PC-3 (cell line): ENCODE measurements around the gene ZNF423. TPM values are rescaled to one million over a fixed set of nuclear protein-coding genes. Genes with fewer than 3 reads are reported as not detected.

ENCODE experiments used
- ATAC-seq: fragments of 200-7000 bp; cut with Tn5 transposase; 2 replicates; pipeline ENCODE4 v1.9.1; 2020; ENCODE audit warnings: mild to moderate bottlenecking, moderate library complexity
- BruUV-seq: library from RNA; stranded (reverse); fragments of 400-500 nt; replicated peaks from 2 replicates; lab custom pipeline; 2021; lab: Mats Ljungman, UMichigan
- CTCF ChIA-PET: fragments of 300-600 bp; sonication (Branson Sonifier 250); formaldehyde crosslinking; loops from one replicate; lab custom pipeline; 2022; ENCODE audit warnings: antibody characterized with exemption; lab: Charles Lee
- POLR2A ChIA-PET: fragments of 300-600 bp; sonication (Branson Sonifier 250); formaldehyde crosslinking; loops from one replicate; lab custom pipeline; 2022; ENCODE audit warnings: antibody characterized with exemption; ENCODE audit not compliant: unreplicated experiment; lab: Charles Lee
- DNase-seq: peaks from one replicate; pipeline ENCODE4 v3.0.0-alpha.2; 2015
- H2AFZ ChIP-seq: fragments of 300-600 bp; sonication (generic); 2 replicates; pipeline ENCODE4 v1.6.0; 2016; ENCODE audit warnings: antibody characterized with exemption, low read length
- H3F3A ChIP-seq: fragments of 300-600 bp; sonication (generic); one replicate; pipeline ENCODE4 v1.6.0; 2017; ENCODE audit warnings: antibody characterized with exemption, low read length, control low read depth, mild to moderate bottlenecking; ENCODE audit not compliant: unreplicated experiment
- H3K27ac ChIP-seq: fragments of 300-600 bp; sonication (generic); 2 replicates; pipeline ENCODE4 v1.5.1; 2016; ENCODE audit warnings: mild to moderate bottlenecking, low read length
- H3K27me3 ChIP-seq: fragments of 300-600 bp; sonication (generic); 2 replicates; pipeline ENCODE4 v1.6.1; 2016; ENCODE audit warnings: low read length, mixed read lengths
- H3K36me3 ChIP-seq: fragments of 300-600 bp; sonication (generic); 2 replicates; pipeline ENCODE4 v1.6.1; 2016; ENCODE audit warnings: low read depth, mixed run types, low read length, mixed read lengths
- H3K4me1 ChIP-seq: fragments of 300-600 bp; sonication (generic); 2 replicates; pipeline ENCODE4 v1.5.1; 2016; ENCODE audit warnings: low read length; ENCODE audit not compliant: insufficient read depth
- H3K4me2 ChIP-seq: fragments of 300-600 bp; sonication (generic); 2 replicates; pipeline ENCODE4 v1.6.0; 2016; ENCODE audit warnings: low read length
- H3K4me3 ChIP-seq: fragments of 300-600 bp; sonication (generic); 2 replicates; pipeline ENCODE4 v1.5.1; 2016; ENCODE audit warnings: mild to moderate bottlenecking, low read length, mixed read lengths
- H3K79me2 ChIP-seq: fragments of 300-600 bp; sonication (generic); 2 replicates; pipeline ENCODE4 v1.6.1; 2017; ENCODE audit warnings: low read length, mixed read lengths
- H3K9ac ChIP-seq: fragments of 300-600 bp; sonication (generic); 2 replicates; pipeline ENCODE4 v1.6.0; 2016; ENCODE audit warnings: mild to moderate bottlenecking, low read length
- H3K9me2 ChIP-seq: fragments of 300-600 bp; sonication (generic); replicated peaks from 2 replicates; pipeline ENCODE4 v1.6.1; 2016; ENCODE audit warnings: mixed run types, low read length, mixed read lengths
- H3K9me3 ChIP-seq: fragments of 300-600 bp; sonication (generic); 2 replicates; pipeline ENCODE4 v1.6.1; 2016; ENCODE audit warnings: low read length, mixed read lengths
- H4K20me1 ChIP-seq: fragments of 300-600 bp; sonication (generic); 2 replicates; pipeline ENCODE4 v1.6.1; 2016; ENCODE audit warnings: low read length, mixed read lengths
- EZH2 ChIP-seq: fragments of 300-600 bp; sonication (generic); IDR thresholded peaks from one replicate; pipeline ENCODE4 v1.6.1; 2017; ENCODE audit warnings: antibody characterized with exemption, mild to moderate bottlenecking, low read length; ENCODE audit not compliant: unreplicated experiment
- EZH2phosphoT487 ChIP-seq: fragments of 300-600 bp; sonication (generic); IDR thresholded peaks from 2 replicates; pipeline ENCODE4 v1.6.1; 2018; ENCODE audit warnings: mild to moderate bottlenecking, antibody characterized with exemption, low read length, borderline replicate concordance
- intact Hi-C: fragments of 100-400 bp; cut with micrococcal nuclease; formaldehyde crosslinking; loops from 2 replicates; pipeline ENCODE4 v1.9.0; 2023
- total RNA-seq: library from RNA; depleted of rRNA; stranded (reverse); fragments of >200 nt; gene quantifications from 2 replicates; pipeline ENCODE4 v1.2.3, GENCODE V29; 2014
- TF ChIP-seq, protein P1 (sequence below): fragments of 300-600 bp; sonication (generic); conservative IDR thresholded peaks from 2 replicates; pipeline ENCODE4 v1.5.1; 2017; ENCODE audit warnings: antibody characterized with exemption, low read depth, mild to moderate bottlenecking, low read length

Gene ZNF423
- total RNA-seq, 1 experiment from 2014 or later, result not detected

DNA sequence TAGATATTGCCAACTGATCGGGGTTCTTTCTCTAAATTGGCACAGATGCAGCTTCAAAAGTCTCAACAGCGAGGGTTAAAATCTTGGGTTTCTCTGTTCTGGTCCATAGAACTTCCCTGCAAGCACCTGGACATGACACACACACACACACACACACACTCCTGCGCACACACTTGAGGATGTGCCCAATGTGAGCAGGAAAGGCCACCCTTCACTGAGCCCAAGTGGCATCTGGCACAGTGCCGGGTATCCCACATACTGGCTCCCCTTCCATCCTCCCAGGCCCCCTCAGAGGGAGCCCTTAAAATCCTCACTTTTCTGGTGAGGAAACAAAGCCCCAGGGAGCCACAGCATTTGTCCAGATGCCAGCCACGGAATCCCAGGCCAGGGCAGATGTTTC, 55.5 kb downstream of the ZNF423 start:
- POLR2A ChIA-PET, result no interaction called here
- Histone ChIP-seq H3F3A (no peaks in the 10 kb centered on the region), H4K20me1 (no peaks in the 10 kb centered on the region), H3K9ac (no peak overlapping the region), H2AFZ (no peak overlapping the region), H3K4me2 (no peak overlapping the region), H3K27me3 (0 out of 2 replicates have a peak, but pooled peaks cover 6% of the 10 kb centered on the region), H3K79me2 (no peaks in the 10 kb centered on the region), H3K9me3 (no peaks in the 10 kb centered on the region), H3K27ac (no peak overlapping the region), H3K9me2 (no peaks in the 10 kb centered on the region), H3K4me1 (no peaks in the 10 kb centered on the region), H3K36me3 (no peaks in the 10 kb centered on the region), H3K4me3 (no peak overlapping the region)
- TF ChIP-seq, protein P1, sequence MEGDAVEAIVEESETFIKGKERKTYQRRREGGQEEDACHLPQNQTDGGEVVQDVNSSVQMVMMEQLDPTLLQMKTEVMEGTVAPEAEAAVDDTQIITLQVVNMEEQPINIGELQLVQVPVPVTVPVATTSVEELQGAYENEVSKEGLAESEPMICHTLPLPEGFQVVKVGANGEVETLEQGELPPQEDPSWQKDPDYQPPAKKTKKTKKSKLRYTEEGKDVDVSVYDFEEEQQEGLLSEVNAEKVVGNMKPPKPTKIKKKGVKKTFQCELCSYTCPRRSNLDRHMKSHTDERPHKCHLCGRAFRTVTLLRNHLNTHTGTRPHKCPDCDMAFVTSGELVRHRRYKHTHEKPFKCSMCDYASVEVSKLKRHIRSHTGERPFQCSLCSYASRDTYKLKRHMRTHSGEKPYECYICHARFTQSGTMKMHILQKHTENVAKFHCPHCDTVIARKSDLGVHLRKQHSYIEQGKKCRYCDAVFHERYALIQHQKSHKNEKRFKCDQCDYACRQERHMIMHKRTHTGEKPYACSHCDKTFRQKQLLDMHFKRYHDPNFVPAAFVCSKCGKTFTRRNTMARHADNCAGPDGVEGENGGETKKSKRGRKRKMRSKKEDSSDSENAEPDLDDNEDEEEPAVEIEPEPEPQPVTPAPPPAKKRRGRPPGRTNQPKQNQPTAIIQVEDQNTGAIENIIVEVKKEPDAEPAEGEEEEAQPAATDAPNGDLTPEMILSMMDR, result no peak
- TF ChIP-seq EZH2 (no peak), EZH2phosphoT487 (no peak)
- no peak for ATAC-seq
- CTCF ChIA-PET, result no interaction called here
- intact Hi-C loops, result no loop called here
- no peak for DNase-seq
- no TSS peak for BruUV-seq

DNA sequence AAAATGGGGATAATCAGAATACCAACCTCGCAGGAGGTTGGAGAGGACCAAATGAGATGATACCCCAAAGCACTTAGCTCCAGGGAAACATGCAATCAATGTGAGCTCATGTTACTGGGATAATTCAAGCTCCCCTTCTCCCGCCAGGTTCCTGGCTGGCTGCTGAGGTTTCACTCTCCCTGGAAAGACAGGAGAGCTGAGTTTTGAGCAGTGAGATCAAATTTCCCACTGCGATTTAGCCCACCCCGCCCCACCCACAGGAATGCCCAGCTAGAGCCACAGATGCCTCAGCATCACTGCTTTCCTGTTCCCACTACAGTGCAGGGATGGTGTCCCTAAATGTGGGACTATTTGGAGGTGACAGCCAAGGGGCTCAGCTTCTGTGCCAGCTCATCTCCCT, 56.7 kb downstream of the ZNF423 start:
- ChIA-PET CTCF (no interaction called here), POLR2A (no interaction called here)
- BruUV-seq, result no TSS peak
- no peak for DNase-seq
- ATAC-seq, result no peak
- Histone ChIP-seq H3F3A (no peaks in the 10 kb centered on the region), H3K4me3 (no peak overlapping the region), H3K9me3 (no peaks in the 10 kb centered on the region), H3K4me1 (no peaks in the 10 kb centered on the region), H3K36me3 (no peaks in the 10 kb centered on the region), H2AFZ (no peak overlapping the region), H3K9me2 (no peaks in the 10 kb centered on the region), H3K4me2 (no peak overlapping the region), H3K27ac (no peak overlapping the region), H4K20me1 (no peaks in the 10 kb centered on the region), H3K9ac (no peak overlapping the region), H3K27me3 (0 out of 2 replicates have a peak, but pooled peaks cover 6% of the 10 kb centered on the region), H3K79me2 (no peaks in the 10 kb centered on the region)
- TF ChIP-seq, protein P1, result no peak
- TF ChIP-seq EZH2phosphoT487, result no peak
- no peak for TF ChIP-seq EZH2
- intact Hi-C loops, result no loop called here

DNA sequence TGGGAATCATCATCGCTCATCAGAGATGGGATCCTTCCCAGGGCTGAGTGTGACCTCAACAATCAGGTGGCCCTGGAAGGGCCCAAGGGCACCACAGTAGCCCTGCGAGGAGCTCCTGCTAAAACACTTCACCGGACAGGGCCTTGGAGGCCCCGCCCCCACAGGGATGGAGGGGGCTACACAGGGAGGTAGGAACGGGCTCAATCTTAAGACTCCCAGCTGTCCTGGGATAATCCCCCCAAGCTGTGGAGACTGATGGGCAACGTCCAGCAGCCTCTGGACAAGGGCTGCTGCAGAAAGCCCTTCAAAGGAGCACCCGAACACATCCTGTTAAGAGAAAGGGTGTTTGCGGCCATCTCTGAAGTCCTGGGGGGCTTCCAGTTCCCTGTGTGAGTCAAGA, 60.4 kb downstream of the ZNF423 start:
- Histone ChIP-seq H3K9me3 (no peaks in the 10 kb centered on the region), H3K79me2 (no peaks in the 10 kb centered on the region), H3K4me1 (no peaks in the 10 kb centered on the region), H3K4me2 (no peak overlapping the region), H3F3A (no peaks in the 10 kb centered on the region), H3K9me2 (no peaks in the 10 kb centered on the region), H3K9ac (no peak overlapping the region), H2AFZ (no peak overlapping the region), H3K36me3 (no peaks in the 10 kb centered on the region), H3K4me3 (no peak overlapping the region), H4K20me1 (no peaks in the 10 kb centered on the region), H3K27me3 (no peaks in the 10 kb centered on the region), H3K27ac (no peak overlapping the region)
- intact Hi-C loops, result no loop called here
- POLR2A ChIA-PET, result no interaction called here
- BruUV-seq, result no TSS peak
- DNase-seq (no peak), ATAC-seq (no peak)
- TF ChIP-seq, protein P1, result no peak
- no peak for TF ChIP-seq EZH2
- TF ChIP-seq EZH2phosphoT487, result no peak
- CTCF ChIA-PET, result no interaction called here
